H54 (cell line): ENCODE results near the gene JSRP1.
A peak's percentile ranks its signal among the peaks of the same experiment; 100 is the strongest.

ENCODE experiments used
- DNase-seq: peaks from one replicate; pipeline ENCODE4 v3.0.0; 2011; ENCODE audit warnings: low spot score, mixed read lengths; ENCODE audit not compliant: insufficient read length
- FAIRE-seq: peaks from 3 replicates; lab custom pipeline; 2011; peaks lifted over from hg19 to GRCh38; lab: Jason Lieb, UNC
- POLR2A ChIP-seq: IDR thresholded peaks from 2 replicates; pipeline ENCODE4 v1.6.1; 2011; ENCODE audit warnings: low read depth, mild to moderate bottlenecking, low read length

JSRP1 gene

GRCh38 chr19:2240881-2241760, 15.1 kb downstream of the JSRP1 start:
- FAIRE-seq (no peak), DNase-seq (no peak)
- no peak for TF ChIP-seq POLR2A

- DNase-seq (no peak), FAIRE-seq (no peak)
- no peak for TF ChIP-seq POLR2A
Observed at GRCh38 chr19:2239771-2240770, 16.1 kb downstream of the JSRP1 start.

GRCh38 chr19:2239173-2239572, 17.0 kb downstream of the JSRP1 start:
- FAIRE-seq (no peak), DNase-seq (no peak)
- TF ChIP-seq POLR2A, result no peak

- no peak for FAIRE-seq
- no peak for TF ChIP-seq POLR2A
- no peak for DNase-seq
Observed at GRCh38 chr19:2237869-2238153, 18.4 kb downstream of the JSRP1 start.

- DNase-seq, result no peak
- TF ChIP-seq POLR2A, result no peak
- FAIRE-seq, result no peak
Observed at GRCh38 chr19:2237051-2237868, 19.0 kb downstream of the JSRP1 start.

GRCh38 chr19:2236314-2237050, 19.7 kb downstream of the JSRP1 start, which contains the start of the genes PLEKHJ1 and SF3A2:
TSS of gene PLEKHJ1 (minus strand) at chr19:2236329. CDS start at chr19:2236248, 81 bp downstream.
TSS of gene SF3A2 (plus strand) at chr19:2236824. CDS start at chr19:2243419, 6,595 bp downstream.
- peak; percentile 76 for TF ChIP-seq POLR2A
- FAIRE-seq, result no peak
- DNase-seq, result peak; percentile 99

- DNase-seq (no peak), FAIRE-seq (no peak)
- peak; percentile 64 for TF ChIP-seq POLR2A
Observed at GRCh38 chr19:2236064-2236313, 20.2 kb downstream of the JSRP1 start.

- no peak for FAIRE-seq
- TF ChIP-seq POLR2A, result no peak
- DNase-seq, result no peak
Observed at GRCh38 chr19:2235381-2236063, 20.7 kb downstream of the JSRP1 start.

GRCh38 chr19:2234996-2235380, 21.2 kb downstream of the JSRP1 start:
- TF ChIP-seq POLR2A, result no peak
- DNase-seq (no peak), FAIRE-seq (no peak)

GRCh38 chr19:2233601-2234280, 22.5 kb downstream of the JSRP1 start:
- no peak for TF ChIP-seq POLR2A
- DNase-seq, result no peak
- FAIRE-seq, result no peak

GRCh38 chr19:2232286-2233151, 23.7 kb downstream of the JSRP1 start:
- DNase-seq, result no peak
- FAIRE-seq, result no peak
- TF ChIP-seq POLR2A, result no peak
